Measurements from ENCODE around the gene SUFU.

DNA sequence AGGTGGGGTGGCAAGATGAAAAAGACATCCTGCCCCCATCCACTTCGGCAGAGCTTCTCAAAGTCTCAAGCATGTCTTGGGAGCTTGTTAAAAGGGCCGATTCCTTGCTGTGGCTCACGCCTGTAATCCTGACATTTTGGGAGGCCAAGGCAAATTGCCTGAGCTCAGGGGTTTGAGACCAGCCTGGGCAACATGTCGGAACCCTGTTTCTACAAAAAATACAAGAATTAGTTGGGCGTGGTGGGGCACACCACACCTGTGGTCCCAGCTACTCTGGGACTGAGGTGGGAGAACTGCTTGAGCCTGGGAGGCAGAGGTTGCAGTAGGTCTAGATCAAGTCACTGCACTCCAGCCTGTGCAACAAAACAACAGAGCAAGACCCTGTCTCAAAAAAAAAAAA, 155.0 kb downstream of the SUFU start:
- TF ChIP-seq EZH2phosphoT487 (IDR thresholded peaks at IDR 0.05; ENCODE audit: borderline replicate concordance, low read length) (no peak), EZH2 (IDR thresholded peaks at IDR 0.05; ENCODE audit: low read length, unreplicated experiment) (no peak)
- TF ChIP-seq, protein P1, sequence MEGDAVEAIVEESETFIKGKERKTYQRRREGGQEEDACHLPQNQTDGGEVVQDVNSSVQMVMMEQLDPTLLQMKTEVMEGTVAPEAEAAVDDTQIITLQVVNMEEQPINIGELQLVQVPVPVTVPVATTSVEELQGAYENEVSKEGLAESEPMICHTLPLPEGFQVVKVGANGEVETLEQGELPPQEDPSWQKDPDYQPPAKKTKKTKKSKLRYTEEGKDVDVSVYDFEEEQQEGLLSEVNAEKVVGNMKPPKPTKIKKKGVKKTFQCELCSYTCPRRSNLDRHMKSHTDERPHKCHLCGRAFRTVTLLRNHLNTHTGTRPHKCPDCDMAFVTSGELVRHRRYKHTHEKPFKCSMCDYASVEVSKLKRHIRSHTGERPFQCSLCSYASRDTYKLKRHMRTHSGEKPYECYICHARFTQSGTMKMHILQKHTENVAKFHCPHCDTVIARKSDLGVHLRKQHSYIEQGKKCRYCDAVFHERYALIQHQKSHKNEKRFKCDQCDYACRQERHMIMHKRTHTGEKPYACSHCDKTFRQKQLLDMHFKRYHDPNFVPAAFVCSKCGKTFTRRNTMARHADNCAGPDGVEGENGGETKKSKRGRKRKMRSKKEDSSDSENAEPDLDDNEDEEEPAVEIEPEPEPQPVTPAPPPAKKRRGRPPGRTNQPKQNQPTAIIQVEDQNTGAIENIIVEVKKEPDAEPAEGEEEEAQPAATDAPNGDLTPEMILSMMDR (conservative IDR thresholded peaks at IDR 0.05; ENCODE audit: low read depth, low read length), result no peak
